Astrocyte of the cerebellum (primary cell): Measurements from ENCODE around the gene PDCD1LG2.

ENCODE experiments used
- DNase-seq: peaks from one replicate; pipeline ENCODE4 v3.0.0-alpha.2; 2011; ENCODE audit warnings: low read depth
- H3K4me3 ChIP-seq: 2 replicates; pipeline ENCODE4 v1.5.1; 2011; ENCODE audit warnings: mild to moderate bottlenecking, low read depth, low read length, moderate library complexity
- in situ Hi-C: cut with HindIII; loops from 2 replicates; pipeline ENCODE4 v1.10.0; 2017; ENCODE audit warnings: low sequenced_read_pairs
- TF ChIP-seq, protein P1 (sequence below): IDR thresholded peaks from 2 replicates; pipeline ENCODE4 v1.5.1; 2012; ENCODE audit warnings: low read length, low read depth, moderate library complexity, mild to moderate bottlenecking; ENCODE audit errors: missing control alignments

Gene PDCD1LG2

GRCh38 chr9:5514617-5515260 is 4.4 kb downstream of the PDCD1LG2 start:
- no peak overlapping the region for H3K4me3 ChIP-seq
- TF ChIP-seq, protein P1, sequence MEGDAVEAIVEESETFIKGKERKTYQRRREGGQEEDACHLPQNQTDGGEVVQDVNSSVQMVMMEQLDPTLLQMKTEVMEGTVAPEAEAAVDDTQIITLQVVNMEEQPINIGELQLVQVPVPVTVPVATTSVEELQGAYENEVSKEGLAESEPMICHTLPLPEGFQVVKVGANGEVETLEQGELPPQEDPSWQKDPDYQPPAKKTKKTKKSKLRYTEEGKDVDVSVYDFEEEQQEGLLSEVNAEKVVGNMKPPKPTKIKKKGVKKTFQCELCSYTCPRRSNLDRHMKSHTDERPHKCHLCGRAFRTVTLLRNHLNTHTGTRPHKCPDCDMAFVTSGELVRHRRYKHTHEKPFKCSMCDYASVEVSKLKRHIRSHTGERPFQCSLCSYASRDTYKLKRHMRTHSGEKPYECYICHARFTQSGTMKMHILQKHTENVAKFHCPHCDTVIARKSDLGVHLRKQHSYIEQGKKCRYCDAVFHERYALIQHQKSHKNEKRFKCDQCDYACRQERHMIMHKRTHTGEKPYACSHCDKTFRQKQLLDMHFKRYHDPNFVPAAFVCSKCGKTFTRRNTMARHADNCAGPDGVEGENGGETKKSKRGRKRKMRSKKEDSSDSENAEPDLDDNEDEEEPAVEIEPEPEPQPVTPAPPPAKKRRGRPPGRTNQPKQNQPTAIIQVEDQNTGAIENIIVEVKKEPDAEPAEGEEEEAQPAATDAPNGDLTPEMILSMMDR: no peak

GRCh38 chr9:5515261-5515650 is 4.9 kb downstream of the PDCD1LG2 start:
- no peak overlapping the region for H3K4me3 ChIP-seq
- TF ChIP-seq, protein P1: no peak
- no peak for DNase-seq
- in situ Hi-C loops: no loop called here

More at GRCh38 chr9:5514617-5515260, 4.4 kb downstream of the PDCD1LG2 start:
- in situ Hi-C loops: no loop called here
- no peak for DNase-seq

DNA sequence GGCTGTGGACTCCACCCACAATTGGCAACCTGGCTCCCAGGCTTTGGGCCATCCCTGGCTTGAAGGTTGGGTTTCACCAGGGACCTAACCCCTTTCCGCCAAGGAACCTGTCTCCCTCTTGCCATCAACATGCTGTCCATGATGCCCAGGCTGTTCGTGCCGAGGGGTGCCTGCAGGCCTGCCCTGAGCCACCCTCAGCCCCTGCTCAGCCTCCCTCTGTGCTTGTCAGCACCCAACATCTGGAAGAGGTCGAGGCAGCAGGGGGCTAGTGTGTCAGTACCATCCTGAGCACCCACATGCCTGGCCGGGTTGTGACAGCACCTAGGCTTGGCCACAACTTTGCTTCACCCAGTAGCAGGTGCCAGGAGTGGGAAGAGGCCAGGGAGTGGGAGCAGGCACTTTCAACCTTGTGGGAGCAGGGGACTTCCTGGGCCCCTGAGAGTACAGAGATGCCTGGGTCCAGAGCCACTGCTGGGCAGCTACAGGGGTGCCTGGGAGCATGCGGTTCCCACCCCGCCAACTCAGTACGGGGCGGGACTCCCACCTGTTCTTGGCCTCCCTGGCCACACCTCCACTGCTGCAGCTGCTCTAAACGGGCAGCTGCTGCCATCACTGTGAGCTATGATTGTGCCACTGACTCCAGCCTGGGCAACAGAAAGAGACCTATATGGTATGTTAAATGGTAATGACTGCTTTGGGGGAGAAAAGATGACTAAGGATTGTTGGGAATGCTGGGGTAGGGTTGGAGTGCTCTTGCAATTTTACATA is 6.3 kb downstream of the PDCD1LG2 start:
- in situ Hi-C loops: no loop called here
- H3K4me3 ChIP-seq: no peak overlapping the region
- DNase-seq: no peak
- TF ChIP-seq, protein P1: no peak

DNA sequence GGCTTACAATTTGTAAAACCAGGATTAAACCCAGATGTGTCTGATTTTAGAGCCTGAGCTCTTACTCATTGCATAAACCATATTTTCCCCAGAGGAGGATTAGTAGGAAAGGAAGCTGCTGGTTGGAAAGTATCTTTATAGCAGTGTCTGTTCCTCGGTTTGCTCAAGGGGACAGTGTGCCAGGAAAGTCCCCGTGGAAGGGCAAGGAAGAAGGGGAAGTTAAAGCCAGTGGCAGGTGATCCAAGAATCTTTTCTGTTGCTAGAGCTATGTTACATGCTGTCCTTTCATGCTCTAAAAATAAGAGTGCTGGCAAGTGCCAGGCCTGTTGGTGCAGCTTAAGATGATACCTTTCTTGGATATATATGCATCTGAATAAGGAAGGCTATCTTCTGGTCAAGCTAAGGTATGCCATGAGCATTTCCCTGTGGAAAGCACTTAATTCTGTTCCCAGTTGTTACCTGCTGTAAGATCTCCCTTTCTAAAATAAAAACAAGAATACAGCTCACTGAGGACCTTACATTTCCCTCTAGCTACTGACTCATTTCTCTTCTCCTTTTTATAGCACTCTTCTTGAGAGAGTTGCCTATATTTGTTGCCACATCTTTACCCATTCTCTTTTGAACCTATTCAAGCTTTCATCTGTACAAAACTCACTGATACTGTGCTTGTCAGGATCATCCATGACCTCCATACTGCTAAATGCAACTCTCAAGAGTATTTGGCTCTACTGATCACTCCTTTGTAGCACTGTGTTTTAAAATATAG is 8.0 kb downstream of the PDCD1LG2 start:
- no peak overlapping the region for H3K4me3 ChIP-seq
- TF ChIP-seq, protein P1: no peak
- in situ Hi-C loops: no loop called here
- DNase-seq: no peak

DNA sequence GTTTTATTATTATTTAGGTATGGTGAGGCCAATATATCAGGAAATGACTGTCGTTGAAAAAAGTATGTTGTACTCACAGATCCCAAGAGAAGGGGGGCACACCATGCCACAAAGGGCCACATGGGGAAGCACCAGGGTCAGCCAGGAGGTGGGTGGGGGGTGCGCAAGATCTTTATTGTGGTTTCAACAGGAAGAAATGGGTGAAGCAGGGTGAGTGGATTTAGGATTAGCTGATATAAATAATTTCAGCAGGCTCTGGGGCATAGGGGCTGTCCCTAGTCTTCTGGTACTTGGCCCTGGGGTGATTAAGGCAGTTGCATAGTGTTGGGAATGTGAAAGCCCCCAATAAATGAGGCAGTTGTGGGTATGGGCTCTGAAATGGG is 8.6 kb downstream of the PDCD1LG2 start:
- DNase-seq: no peak
- TF ChIP-seq, protein P1: no peak
- no peak overlapping the region for H3K4me3 ChIP-seq
- in situ Hi-C loops: no loop called here

GRCh38 chr9:5524090-5524489 is 13.8 kb downstream of the PDCD1LG2 start:
- no peak overlapping the region for H3K4me3 ChIP-seq
- in situ Hi-C loops: no loop called here
- TF ChIP-seq, protein P1: no peak
- no peak for DNase-seq
